Mammary epithelial cell (primary cell): Measurements from ENCODE around the gene CYLD.

Source experiments
- CTCF ChIP-seq, 2 donors: IDR thresholded peaks in 1 of 2; conservative IDR thresholded peaks in 1 of 2; 2 replicates each; pipeline ENCODE4 v1.5.1; 2011 to 2012; ENCODE audit warnings: inconsistent platforms in 2 of 2, low read length in 2 of 2, mild to moderate bottlenecking in 2 of 2, control low read depth in 1 of 2, low read depth in 1 of 2; ENCODE audit not compliant: insufficient read depth in 1 of 2; ENCODE audit errors: extremely low read depth in 1 of 2
- EZH2 ChIP-seq: IDR thresholded peaks from 2 replicates; pipeline ENCODE4 v1.6.1; 2012; ENCODE audit warnings: low read length, inconsistent platforms, borderline replicate concordance

- TF ChIP-seq EZH2 (no peak), CTCF (conservative IDR thresholded peaks at IDR 0.05 in 1 of 2, IDR thresholded peaks at IDR 0.05 in 1 of 2; ENCODE audit: extremely low read depth in 1 of 2, insufficient read depth in 1 of 2, low read depth in 1 of 2, low read length in 2 of 2) (no peak)
These were observed 30.8 kb upstream of the CYLD start for GRCh38 chr16:50711040-50711439.
